ENCODE data around the gene C19orf73.

C19orf73 gene

DNA sequence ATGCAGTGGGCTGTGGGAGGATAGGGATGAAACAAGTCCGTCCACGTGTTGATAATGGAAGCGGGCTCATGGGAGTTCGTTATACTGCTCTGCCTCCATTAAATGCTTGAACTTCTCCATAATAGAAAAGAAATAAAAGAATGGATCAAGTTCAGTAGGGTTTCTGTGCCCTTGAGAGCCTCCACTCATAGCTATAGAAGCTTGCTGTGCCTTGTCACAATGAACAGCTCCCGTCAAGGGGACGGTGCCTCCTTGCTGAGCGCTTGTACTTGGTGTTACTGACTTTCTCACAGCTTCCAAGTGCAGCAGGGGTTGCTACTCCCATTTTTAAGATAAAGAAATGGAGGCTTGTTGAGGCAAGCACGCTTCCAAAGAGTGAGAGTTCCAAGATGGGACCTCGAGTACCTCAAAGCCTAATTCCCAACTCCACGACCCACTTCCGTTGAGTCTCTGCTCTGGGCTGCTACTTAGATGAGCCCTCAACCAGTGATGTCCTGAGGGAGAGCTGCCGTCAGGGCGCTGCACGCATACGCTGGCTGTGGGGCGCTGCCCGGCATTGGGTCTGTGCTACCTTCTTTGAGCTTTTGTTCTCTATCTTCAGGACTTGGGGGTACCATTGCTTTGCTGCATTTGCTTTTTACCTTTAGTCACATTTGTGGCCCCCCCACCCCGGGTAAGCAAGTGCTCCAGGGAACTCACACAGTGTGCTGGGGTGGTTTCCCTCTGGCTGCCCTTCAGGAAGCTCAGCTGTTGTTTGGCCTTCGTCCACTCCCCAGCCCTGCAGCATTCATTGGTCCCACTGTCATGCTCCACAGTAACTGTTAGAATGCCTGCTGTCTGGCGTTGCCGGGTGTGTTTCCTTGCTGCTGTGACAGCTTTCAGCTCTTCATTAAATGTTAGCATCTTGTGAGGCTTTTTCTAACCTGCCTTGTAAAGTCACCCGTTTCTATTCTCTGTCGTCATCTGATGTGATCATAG lies 24.1 kb downstream of the C19orf73 start:
- no peak for DNase-seq (ENCODE audit: extremely low spot score)
- POLR2A ChIA-PET, result interaction anchor here (0.7 to 1.4 kb wide), 2 partner anchors 76 to 129 kb away, joined by 3 to 6 read pairs; no protein-coding TSS in a partner anchor
- TF ChIP-seq, protein P1, sequence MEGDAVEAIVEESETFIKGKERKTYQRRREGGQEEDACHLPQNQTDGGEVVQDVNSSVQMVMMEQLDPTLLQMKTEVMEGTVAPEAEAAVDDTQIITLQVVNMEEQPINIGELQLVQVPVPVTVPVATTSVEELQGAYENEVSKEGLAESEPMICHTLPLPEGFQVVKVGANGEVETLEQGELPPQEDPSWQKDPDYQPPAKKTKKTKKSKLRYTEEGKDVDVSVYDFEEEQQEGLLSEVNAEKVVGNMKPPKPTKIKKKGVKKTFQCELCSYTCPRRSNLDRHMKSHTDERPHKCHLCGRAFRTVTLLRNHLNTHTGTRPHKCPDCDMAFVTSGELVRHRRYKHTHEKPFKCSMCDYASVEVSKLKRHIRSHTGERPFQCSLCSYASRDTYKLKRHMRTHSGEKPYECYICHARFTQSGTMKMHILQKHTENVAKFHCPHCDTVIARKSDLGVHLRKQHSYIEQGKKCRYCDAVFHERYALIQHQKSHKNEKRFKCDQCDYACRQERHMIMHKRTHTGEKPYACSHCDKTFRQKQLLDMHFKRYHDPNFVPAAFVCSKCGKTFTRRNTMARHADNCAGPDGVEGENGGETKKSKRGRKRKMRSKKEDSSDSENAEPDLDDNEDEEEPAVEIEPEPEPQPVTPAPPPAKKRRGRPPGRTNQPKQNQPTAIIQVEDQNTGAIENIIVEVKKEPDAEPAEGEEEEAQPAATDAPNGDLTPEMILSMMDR (IDR thresholded peaks at IDR 0.05; ENCODE audit: control extremely low read depth, extremely low read depth, low read depth, missing control alignments), result no peak
- CTCF ChIA-PET, result interaction anchor here (1.0 to 6.6 kb wide), 7 partner anchors 11 to 325 kb away, joined by 3 to 81 read pairs (median 5); partner anchors contain the start of gene LIN7B

DNA sequence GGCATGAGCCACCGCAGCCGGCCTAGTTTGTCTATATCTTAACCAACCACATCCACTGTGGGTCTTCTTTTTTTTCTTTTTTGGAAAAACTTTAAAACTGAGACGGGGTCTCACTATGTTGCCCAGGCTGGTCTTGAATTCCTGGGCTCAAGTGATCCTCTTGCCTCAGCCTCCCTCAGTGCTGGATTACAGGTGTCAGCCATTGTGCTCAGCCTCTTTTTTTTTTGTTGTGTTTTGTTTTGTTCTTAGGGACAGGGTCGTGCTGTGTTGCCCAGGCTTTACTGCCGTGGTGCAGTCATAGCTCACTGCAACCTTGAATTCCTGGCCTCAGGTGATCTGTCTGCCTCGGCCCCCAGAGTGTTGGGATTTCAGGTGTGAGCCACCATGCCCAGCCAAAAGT lies 26.3 kb downstream of the C19orf73 start:
- DNase-seq (ENCODE audit: extremely low spot score), result no peak
- CTCF ChIA-PET, result interaction anchor here (0.8 kb wide), 1 partner anchor 93 kb away, joined by 3 read pairs; no protein-coding TSS in a partner anchor
- POLR2A ChIA-PET, result no interaction called here
- TF ChIP-seq, protein P1 (IDR thresholded peaks at IDR 0.05; ENCODE audit: control extremely low read depth, extremely low read depth, low read depth, missing control alignments), result no peak

DNA sequence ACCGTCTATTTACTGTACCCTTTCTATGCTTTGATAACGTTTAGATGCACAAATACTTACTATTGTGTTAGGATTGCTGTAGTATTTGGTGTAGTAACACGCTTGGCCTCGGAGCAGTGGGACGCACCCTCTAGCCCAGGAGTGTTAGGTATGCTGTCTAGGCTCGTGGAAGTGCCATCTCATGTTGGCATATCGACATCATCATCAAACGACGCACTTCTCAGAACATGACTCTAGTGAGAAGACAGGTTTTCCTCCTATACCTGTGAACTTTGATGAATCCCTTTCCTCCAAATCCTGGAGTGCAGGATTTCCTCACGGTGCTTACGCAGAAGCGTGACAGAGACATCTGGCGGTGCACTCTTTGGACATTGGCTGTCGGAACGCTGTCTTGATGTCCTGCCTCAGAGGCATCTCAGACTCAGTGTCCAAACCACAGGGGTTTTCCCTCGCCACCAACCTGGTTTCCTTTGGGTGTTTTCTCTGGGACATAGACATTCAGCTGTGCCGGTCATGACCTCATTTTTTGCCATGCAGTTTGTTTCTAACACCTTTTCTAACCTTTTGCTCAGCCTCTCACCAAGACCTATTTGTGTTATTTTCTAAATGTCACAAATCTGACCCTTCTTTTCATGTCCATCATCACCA lies 27.4 kb downstream of the C19orf73 start:
- ChIA-PET POLR2A (interaction anchor here (0.7 kb wide), 1 partner anchor 21 kb away, joined by 4 read pairs; no protein-coding TSS in a partner anchor), CTCF (no interaction called here)
- TF ChIP-seq, protein P1 (IDR thresholded peaks at IDR 0.05; ENCODE audit: control extremely low read depth, extremely low read depth, low read depth, missing control alignments), result no peak
- no peak for DNase-seq (ENCODE audit: extremely low spot score)

DNA sequence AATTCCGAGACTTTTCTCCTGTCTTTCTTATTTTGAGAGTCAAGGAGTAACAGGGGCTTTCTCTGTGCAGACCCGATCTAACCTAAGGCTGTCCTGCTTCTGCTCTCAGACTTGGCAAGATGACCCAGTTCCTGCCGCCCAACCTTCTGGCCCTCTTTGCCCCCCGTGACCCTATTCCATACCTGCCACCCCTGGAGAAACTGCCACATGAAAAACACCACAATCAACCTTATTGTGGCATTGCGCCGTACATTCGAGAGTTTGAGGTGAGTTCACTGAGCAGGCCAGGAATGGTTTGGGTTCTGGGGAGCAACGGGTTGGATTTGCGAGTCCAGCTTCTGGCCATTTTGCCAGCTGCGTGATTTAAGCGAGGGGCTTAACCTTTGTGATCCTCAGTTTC lies 32.6 kb downstream of the C19orf73 start:
- POLR2A ChIA-PET, result no interaction called here
- TF ChIP-seq, protein P1 (IDR thresholded peaks at IDR 0.05; ENCODE audit: control extremely low read depth, extremely low read depth, low read depth, missing control alignments), result no peak
- CTCF ChIA-PET, result interaction anchor here (1.0 to 3.9 kb wide), 3 partner anchors 11 to 59 kb away, joined by 3 to 30 read pairs (median 3); no protein-coding TSS in a partner anchor
- no peak for DNase-seq (ENCODE audit: extremely low spot score)

DNA sequence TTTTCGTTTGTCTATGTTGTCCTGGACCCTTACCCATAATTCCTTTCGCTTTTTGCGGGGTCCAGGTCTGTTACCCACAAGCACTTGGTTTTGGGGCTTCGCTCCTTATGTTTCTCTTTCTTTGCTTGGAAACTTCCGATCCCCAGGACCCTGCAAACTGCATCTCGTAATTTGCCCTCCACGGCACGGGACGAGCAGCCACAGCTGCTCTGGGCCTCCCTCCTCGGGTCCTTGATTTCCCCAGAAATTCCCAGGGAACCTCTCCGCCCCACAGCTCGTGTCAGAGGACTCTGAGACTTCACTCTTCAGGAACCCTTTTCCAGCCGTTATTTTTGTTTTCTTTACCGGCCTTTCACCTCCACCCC lies 33.1 kb downstream of the C19orf73 start:
- ChIA-PET POLR2A (no interaction called here), CTCF (interaction anchor here (3.9 kb wide), 1 partner anchor 12 kb away, joined by 30 read pairs; no protein-coding TSS in a partner anchor)
- TF ChIP-seq, protein P1 (IDR thresholded peaks at IDR 0.05; ENCODE audit: control extremely low read depth, extremely low read depth, low read depth, missing control alignments), result no peak
- no peak for DNase-seq (ENCODE audit: extremely low spot score)
